Putamen (tissue), 1 donor: Measurements from ENCODE around the gene C16orf90.

Experiments
- DNase-seq: peaks from one replicate; pipeline ENCODE4 v3.0.0-alpha.2; 2016; ENCODE audit warnings: low spot score

The C16orf90 gene, protein sequence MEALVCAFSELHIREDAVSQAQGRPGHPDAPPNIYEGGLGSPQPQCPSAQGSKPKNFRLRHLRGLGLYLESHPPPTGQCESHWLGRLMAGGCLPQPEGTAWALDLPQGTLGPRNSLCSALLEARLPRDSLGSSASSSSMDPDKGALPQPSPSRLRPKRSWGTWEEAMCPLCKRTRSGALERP

GRCh38 chr16:3495176-3495575 is at the start of gene C16orf90:
Gene C16orf90 (minus strand): TSS chr16:3495489. CDS start chr16:3495421, 68 bp downstream.
- no peak for DNase-seq

DNA sequence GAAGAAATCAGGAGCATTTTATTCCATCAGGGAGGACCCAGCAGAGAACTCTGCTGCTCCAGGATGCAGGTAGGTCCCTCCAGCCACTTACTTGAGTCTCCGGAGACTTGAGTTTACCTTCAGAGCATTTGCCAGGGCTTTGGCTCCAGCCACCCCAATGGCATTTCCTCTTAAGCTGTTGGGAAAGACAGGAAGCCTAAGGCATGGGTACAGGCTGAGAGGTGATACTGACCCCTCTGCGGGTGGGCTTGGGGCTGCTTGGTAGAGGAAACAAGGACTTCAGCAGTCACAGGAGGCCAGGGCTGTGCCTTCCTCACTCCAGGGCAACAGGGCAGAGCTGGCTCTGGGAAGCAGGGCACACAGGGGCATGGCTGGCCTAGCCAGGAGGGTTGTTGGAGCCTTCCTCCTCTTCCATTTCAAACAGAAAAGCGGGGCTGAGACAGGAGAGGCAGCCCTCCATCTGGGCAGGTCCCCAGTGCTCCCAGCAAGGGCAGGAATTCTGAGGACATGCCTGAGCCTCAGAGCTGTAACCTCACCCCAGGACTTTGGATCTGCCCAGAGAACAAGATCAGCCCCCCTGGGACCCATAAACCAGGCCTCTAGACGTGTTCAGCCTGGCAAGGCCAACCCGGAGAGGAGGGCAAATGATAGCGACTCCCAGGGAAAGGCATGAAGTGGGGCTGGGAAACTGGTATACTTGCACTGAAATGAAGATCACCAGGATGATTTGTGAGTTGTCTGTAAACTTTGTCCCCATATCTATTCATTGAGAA is 47.5 kb upstream of the C16orf90 start:
- DNase-seq, result no peak

GRCh38 chr16:3541527-3542155 is 46.4 kb upstream of the C16orf90 start:
- no peak for DNase-seq

DNA sequence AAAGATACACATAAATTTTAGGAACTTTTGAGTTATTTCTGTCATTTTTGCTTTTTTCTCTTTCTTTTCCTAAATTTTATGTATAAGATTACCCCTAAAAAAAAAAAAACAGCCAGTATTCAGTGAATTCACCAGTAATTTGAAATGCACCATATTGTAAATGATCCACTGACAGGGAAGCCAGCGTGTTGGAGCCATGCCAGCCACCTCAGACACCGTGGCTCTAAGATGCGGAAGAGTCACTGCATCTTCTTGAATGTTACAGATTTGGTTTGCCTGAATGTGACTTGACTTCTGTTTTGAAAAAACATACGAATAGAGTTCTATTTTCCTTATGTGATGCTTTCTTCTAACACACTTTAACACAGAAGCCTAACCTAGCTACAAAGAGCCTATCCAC is 42.9 kb upstream of the C16orf90 start:
- DNase-seq, result no peak

GRCh38 chr16:3536851-3537250 is 41.6 kb upstream of the C16orf90 start:
- no peak for DNase-seq

GRCh38 chr16:3536271-3536731 is 41.0 kb upstream of the C16orf90 start:
- no peak for DNase-seq

DNA sequence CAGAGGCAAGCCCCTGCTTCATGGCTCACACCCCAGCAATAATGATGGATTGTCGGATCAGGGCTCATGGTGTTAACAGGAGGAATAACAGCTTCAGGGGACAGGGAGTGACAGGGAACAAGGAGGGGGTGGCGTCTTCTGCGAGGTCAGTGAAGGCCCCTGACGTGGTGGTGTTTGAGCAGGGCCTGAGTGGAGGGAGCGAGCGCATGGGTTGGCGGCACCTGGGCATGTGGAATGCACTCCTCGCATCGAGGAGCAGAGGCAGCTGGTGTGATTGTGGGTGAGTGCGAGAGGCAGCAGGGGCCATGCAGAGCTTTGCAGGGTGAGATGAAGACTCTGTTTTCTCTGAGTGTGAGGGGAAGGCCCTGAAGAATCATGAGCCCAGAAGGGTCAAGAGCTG is 38.8 kb upstream of the C16orf90 start:
- no peak for DNase-seq

- DNase-seq, result no peak
Observed at GRCh38 chr16:3532741-3533140, 37.5 kb upstream of the C16orf90 start.

GRCh38 chr16:3530371-3530914 is 35.2 kb upstream of the C16orf90 start:
- DNase-seq, result no peak

GRCh38 chr16:3529175-3529574 is 33.9 kb upstream of the C16orf90 start:
- DNase-seq, result no peak

DNA sequence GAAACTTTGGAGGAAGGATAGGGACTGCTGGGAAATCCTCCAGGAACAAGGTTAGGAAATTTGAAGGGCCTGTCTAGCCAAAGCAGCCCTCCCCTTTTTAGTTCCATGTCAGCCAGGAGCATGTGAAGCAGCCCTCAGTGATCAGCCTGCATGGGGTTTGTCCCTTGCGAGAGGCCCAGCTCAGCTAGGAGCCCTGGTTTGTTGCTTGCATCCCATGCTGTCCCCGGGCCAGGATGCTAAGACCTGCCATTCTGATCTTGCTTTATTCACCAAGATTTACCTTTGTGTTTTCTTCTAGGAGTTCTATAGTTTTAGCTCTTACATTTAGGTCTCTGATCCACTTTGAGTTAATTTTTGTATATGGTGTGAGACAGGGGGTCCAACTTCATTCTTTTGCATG is 33.1 kb upstream of the C16orf90 start:
- DNase-seq, result no peak

DNA sequence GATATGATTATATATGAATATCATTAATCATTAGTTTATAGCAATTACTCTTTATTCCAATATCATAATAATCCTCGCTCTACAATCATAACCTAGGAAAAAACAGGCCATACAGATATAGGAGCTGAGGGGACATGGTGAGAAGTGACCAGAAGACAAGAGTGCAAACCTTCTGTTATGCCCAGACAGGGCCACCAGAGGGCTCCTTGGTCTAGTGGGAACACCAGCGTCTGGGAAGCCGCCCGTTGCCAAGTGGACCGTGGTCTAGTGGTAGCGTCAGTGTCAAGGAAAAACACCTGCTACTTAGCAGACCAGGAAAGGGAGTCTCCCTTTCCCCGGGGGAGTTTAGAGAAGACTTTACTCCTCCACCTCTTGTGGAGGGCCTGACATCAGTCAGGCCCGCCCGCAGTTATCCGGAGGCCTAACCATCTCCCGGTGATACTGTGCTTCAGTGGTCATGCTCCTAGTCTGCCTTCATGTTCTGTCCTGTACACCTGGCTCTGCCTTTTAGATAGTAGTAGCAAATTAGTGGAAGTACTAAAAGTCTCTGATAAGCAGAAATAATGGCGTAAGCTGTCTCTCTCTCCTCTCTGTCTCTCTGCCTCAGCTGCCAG is 32.0 kb upstream of the C16orf90 start:
- DNase-seq, result peak; percentile 19

DNA sequence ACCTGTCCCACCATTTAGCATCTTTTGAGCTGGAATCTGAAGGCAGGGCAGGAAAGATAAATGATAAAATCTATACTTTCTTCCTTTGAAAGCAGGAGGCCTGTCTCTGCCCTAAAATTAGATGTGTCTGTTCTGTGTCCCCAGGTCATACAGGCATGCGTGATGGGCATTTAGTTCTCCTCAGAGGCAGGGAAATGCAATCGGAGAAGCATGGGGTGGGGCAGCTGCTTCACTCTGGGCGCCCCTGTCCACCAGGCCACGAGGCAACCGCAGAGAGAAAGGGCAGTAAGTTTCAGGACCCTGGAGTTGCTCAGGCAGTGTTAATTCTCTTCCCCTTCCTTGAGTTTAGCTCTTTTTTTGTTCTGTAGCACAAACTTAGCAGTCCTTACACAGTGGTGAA is 30.7 kb upstream of the C16orf90 start:
- DNase-seq, result no peak

GRCh38 chr16:3523281-3523680 is 28.0 kb upstream of the C16orf90 start:
- DNase-seq, result no peak

DNA sequence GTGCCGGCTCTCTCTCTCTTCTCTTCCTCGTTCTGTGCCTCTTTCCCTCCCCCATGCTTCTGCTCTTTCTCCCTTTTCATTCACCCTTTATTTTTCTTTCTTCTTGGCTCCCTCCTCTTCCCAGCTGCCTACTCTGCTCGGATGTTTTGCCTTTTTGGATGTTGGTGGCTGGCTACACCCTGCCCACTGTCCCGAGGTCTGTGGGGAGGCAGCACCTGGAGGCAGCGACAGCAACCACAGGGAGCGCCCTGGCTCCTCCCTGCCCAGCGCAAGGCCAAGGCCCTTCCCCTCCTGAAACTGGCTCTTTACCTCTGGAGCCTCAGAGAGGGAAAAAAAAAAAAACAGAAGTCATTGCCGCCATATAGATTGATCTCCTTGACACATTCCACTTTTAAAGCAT is 25.6 kb upstream of the C16orf90 start:
- DNase-seq, result no peak

DNA sequence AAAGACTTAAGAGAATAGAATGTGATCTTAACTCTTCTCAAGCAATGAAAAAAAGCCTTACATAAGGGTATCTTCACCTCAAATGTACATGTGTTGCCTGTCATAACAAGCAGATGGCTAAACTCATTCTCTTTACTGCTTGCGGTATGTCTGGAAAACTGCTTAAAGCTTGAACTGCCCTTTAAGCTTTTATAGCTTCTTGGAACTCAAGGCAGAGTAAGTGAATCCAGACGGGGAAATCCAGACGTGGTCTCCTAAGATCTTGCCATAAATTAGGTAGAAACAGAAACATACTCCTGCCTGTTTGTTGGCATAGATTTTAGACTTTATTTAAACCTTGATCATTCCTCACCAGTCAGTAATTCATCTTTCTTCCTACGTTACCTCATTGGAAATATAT is 25.1 kb upstream of the C16orf90 start:
- no peak for DNase-seq

GRCh38 chr16:3519581-3519980 is 24.3 kb upstream of the C16orf90 start:
- no peak for DNase-seq

- no peak for DNase-seq
Observed at GRCh38 chr16:3518986-3519348, 23.7 kb upstream of the C16orf90 start.

- DNase-seq, result no peak
Observed at GRCh38 chr16:3518292-3518985, 23.1 kb upstream of the C16orf90 start.

GRCh38 chr16:3515897-3516296 is 20.6 kb upstream of the C16orf90 start:
- no peak for DNase-seq

DNA sequence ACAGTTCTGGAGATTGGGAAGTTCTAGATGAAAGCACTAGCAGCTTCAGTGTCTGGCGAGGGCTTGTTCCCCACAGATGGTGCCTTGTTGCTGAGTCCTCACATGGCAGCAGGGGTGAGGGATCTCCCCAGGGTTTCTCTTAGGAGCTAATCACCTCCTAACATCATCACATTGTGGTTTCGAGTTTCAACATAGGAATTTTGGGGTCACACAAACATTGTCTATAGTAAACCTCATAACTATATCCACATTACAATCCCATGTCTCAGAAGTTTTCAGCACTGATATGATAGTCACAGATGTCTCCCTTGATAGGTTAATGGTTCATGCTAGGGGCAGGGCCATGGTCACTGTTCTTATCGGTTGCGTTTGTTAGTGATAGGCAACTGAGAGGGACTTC is 19.3 kb upstream of the C16orf90 start:
- no peak for DNase-seq
